Neutrophil (primary cell): ENCODE data around the gene TOMM40.

ENCODE experiments used
- H3K27ac ChIP-seq: fragments of 200-600 bp; sonication (generic); 2 replicates; pipeline ENCODE4 v1.5.1; 2016; ENCODE audit warnings: mild to moderate bottlenecking, moderate library complexity
- H3K27me3 ChIP-seq: fragments of 200-600 bp; sonication (generic); 2 replicates; pipeline ENCODE4 v1.6.0; 2016; ENCODE audit warnings: mild to moderate bottlenecking
- H3K36me3 ChIP-seq: fragments of 200-600 bp; sonication (generic); 2 replicates; pipeline ENCODE4 v1.5.1; 2017
- H3K4me1 ChIP-seq, 2 experiments: fragments of 200-600 bp in 1 of 2; sonication (generic) in 1 of 2; 1 replicate in 1 of 2; 2 replicates in 1 of 2; pipeline versions ENCODE4 v1.5.1 to v1.6.1; 2013 to 2016; ENCODE audit warnings: low read depth in 1 of 2, low read length in 1 of 2, mild to moderate bottlenecking in 1 of 2, moderate library complexity in 1 of 2; ENCODE audit not compliant: control insufficient read depth in 1 of 2, insufficient read depth in 1 of 2
- H3K4me3 ChIP-seq, 2 experiments: fragments of 200-600 bp in 1 of 2; sonication (generic) in 1 of 2; 1 replicate in 1 of 2; 2 replicates in 1 of 2; pipeline ENCODE4 v1.5.1; 2013 to 2016; ENCODE audit warnings: low read depth in 1 of 2, low read length in 1 of 2, mild to moderate bottlenecking in 1 of 2, moderate library complexity in 1 of 2
- H3K9me3 ChIP-seq: fragments of 200-600 bp; sonication (generic); 2 replicates; pipeline ENCODE4 v1.5.1; 2016
- TF ChIP-seq, protein P1 (sequence below): fragments of 200-600 bp; sonication (generic); IDR thresholded peaks from 2 replicates; pipeline ENCODE4 v1.5.1; 2016; ENCODE audit warnings: antibody characterized with exemption

Gene TOMM40

DNA sequence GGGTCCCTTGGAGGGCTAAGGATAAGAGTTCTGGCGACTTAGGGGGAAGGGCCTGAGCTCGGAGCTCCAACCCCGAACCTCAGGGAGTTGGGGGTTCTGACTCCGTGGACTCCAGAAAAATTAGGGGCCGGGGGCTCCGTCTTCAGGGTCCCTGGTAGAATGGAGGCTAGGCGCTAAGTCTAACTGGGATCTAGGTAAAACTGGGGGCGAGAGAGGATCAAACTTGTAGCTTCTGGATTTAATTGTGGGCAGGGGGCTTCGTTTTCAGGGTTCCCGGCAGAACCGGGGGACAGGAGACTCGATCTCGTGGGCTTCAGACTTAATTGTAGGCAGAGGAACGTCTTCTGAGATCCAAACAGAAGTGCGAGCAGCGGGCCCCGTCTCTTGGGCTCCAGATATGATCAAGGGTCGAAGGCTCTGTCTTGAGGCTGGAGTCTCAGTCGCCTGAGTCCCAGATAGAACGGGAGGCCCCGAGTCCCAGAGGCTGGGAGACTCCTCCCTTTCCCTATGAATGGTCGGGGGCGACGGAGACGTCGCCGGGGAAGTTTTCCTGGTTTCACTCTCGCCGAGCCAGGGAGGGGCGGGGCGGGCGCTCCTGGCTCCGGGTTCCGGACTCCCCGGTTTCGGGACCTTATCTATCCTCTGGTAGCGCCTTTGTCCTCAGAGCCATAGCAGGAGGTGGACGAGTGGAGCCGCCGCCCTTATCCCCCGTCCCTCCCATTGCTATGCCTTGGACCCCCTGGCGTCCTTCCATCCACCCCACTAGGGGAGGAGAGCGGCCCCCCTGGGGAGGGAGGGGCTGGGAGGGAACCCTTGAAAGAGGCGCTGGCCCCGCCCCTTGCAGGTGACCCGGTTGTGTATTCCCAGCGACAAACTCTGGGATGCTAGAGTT, 43.7 kb upstream of the TOMM40 start:
- Histone ChIP-seq H3K27ac (peak overlapping the region; percentile 87), H3K27me3 (peaks cover 29% of the 10 kb centered on the region), H3K4me3 (peak overlapping the region; percentile 68 to 88), H3K9me3 (no peaks in the 10 kb centered on the region), H3K36me3 (no peaks in the 10 kb centered on the region), H3K4me1 (peaks cover 36 to 56% of the 10 kb centered on the region in 2 experiments)
- TF ChIP-seq, protein P1, sequence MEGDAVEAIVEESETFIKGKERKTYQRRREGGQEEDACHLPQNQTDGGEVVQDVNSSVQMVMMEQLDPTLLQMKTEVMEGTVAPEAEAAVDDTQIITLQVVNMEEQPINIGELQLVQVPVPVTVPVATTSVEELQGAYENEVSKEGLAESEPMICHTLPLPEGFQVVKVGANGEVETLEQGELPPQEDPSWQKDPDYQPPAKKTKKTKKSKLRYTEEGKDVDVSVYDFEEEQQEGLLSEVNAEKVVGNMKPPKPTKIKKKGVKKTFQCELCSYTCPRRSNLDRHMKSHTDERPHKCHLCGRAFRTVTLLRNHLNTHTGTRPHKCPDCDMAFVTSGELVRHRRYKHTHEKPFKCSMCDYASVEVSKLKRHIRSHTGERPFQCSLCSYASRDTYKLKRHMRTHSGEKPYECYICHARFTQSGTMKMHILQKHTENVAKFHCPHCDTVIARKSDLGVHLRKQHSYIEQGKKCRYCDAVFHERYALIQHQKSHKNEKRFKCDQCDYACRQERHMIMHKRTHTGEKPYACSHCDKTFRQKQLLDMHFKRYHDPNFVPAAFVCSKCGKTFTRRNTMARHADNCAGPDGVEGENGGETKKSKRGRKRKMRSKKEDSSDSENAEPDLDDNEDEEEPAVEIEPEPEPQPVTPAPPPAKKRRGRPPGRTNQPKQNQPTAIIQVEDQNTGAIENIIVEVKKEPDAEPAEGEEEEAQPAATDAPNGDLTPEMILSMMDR = no peak

DNA sequence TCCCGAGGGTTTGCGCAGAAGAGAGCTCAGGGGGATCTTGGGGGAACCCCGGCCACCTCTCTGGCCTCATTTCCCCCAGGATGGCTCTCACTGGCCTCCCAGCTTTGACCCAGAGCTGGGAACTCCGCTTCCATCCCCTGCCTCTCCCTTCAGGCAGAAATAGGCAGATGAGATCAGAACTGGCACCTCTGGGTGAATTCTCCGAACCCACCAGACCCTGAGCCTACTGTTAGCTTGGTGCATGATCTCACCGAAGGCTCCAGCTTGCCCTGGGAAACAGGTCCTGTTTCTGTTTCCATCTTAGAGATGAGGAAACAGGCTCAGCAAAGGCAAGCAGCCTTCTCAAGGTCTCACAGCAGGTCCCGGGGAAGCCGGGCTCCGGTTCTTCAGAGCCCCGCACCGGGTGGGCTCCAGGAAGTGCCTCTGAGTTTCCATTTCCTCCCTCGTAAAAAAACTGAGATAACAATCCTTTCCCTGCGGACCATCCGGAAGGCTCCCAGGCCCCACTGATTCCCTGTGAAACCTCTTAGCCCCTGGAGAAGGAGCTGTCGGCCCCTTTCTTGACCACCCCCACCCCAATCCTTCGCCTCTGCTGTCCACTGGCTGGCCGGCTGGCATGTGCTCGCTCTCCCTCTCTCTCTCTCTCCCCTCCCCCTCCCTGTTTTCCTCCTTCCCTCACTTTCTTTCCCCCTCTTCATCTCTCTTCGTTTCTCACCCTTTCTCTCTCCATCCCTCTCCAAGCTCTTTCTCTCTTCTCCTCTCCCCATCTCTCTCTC, 42.8 kb upstream of the TOMM40 start:
- Histone ChIP-seq H3K36me3 (no peaks in the 10 kb centered on the region), H3K4me1 (peaks cover 36 to 56% of the 10 kb centered on the region in 2 experiments), H3K4me3 (peak overlapping the region; percentile 68 to 88), H3K9me3 (no peaks in the 10 kb centered on the region), H3K27ac (peak overlapping the region; percentile 87), H3K27me3 (peaks cover 29% of the 10 kb centered on the region)
- TF ChIP-seq, protein P1 = no peak

DNA sequence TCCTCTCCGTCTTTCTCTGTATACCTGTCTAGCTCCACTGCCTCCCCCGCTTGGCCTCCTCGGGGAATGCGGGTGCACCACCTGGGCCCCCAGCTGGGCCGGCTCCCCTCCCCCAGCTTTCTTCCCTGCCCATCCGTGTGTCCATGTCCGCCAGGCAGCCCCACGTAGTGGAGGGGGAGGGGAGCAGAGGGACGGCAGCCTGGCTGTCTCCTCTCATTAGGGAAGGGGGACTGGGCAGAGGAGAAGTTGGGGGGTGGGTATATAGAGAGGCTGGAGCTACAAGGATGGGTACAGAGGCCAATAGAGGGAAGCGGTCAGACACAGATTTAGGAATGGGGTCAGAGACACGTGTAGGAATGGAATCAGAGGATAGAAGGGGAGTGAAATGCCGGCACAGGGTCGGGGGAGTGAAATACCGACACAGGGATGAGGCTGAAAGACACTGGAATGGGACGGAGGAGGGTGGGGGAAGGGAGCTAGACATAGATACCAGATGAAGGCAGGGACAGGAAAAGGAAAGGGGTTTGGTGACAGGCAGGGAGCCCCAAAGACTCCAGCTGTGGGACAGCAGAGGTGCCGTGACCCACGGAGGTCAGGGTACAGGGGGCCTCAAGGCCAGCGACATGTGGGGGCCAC, 42.1 kb upstream of the TOMM40 start:
- Histone ChIP-seq H3K4me1 (peaks cover 36 to 56% of the 10 kb centered on the region in 2 experiments), H3K27ac (peak overlapping the region; percentile 87), H3K4me3 (peak overlapping the region in 1 of 2 experiments; percentile 88), H3K36me3 (no peaks in the 10 kb centered on the region), H3K27me3 (peaks cover 29% of the 10 kb centered on the region), H3K9me3 (no peaks in the 10 kb centered on the region)
- TF ChIP-seq, protein P1 = no peak

DNA sequence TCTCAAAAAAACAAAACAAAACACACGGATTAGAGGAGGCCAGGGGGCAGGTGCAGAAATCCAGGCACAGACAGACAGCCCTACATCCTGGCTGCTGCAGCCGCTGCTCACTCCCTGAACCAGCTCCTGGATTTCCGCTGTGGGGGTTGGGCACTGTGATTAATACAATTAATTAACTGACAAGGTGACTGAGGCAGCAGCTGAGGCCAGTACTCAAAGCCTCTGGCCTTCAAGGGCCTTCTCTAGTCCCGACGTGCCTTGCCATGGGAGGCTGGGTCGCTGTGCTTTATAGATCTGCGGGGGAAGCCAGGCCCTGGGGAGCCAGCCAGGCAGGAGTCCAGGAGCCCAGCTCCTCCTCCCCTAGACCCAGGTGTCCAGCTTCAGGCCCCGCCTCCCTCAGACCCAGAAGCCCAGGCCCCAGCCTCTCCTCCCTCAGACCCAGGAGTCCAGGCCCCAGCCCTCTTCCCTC, 40.4 kb upstream of the TOMM40 start:
- Histone ChIP-seq H3K4me1 (peaks cover 23 to 47% of the 10 kb centered on the region in 2 experiments), H3K27me3 (peaks cover 29% of the 10 kb centered on the region), H3K4me3 (no peak overlapping the region), H3K27ac (peak overlapping the region; percentile 49), H3K36me3 (no peaks in the 10 kb centered on the region), H3K9me3 (no peaks in the 10 kb centered on the region)
- TF ChIP-seq, protein P1 = no peak

DNA sequence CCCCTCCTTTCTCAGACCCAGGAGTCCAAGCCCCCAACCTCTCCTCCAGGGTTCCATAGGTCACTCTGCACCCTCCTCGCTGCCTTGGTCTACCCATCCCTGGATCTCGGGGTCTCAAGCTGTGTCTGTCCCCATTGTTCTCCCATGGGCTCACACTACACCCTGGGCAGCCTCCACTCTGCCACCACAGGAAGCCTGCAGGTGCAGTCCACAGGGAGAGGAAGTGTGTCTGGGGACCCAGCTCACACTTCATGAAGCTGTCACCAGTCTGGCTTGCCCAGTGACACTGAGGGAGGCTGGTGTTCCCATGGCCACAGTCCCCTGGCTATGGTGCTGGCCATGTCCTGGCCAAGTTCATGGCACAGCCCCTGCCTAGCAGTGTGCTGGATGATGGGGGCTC, 39.6 kb upstream of the TOMM40 start:
- Histone ChIP-seq H3K9me3 (no peaks in the 10 kb centered on the region), H3K27ac (peak overlapping the region; percentile 49), H3K36me3 (no peaks in the 10 kb centered on the region), H3K27me3 (peaks cover 26% of the 10 kb centered on the region), H3K4me1 (peaks cover 28 to 47% of the 10 kb centered on the region in 2 experiments), H3K4me3 (no peak overlapping the region)
- TF ChIP-seq, protein P1 = no peak
